ENCODE data around the gene KPNA1.
A peak's percentile ranks its signal among the peaks of the same experiment; 100 is the strongest.
"Not testable (repeated sequence)": the region's sequence is repeated elsewhere in the genome, so short reads cannot be mapped to it uniquely, and the experiment has no call there.

The KPNA1 gene

GRCh38 chr3:122536632-122537001 lies 21.9 kb upstream of the KPNA1 start:
- H3K27ac Mint-ChIP-seq, result no peak overlapping the region
- H3K9me3 Mint-ChIP-seq, result no peaks in the 10 kb centered on the region
- no peaks in the 10 kb centered on the region for H3K27me3 Mint-ChIP-seq
- H3K36me3 Mint-ChIP-seq, result peaks cover 75% of the 10 kb centered on the region
- no peak overlapping the region for H3K4me3 Mint-ChIP-seq
- H3K4me1 Mint-ChIP-seq, result peaks cover 12% of the 10 kb centered on the region
- no peak for ATAC-seq

DNA sequence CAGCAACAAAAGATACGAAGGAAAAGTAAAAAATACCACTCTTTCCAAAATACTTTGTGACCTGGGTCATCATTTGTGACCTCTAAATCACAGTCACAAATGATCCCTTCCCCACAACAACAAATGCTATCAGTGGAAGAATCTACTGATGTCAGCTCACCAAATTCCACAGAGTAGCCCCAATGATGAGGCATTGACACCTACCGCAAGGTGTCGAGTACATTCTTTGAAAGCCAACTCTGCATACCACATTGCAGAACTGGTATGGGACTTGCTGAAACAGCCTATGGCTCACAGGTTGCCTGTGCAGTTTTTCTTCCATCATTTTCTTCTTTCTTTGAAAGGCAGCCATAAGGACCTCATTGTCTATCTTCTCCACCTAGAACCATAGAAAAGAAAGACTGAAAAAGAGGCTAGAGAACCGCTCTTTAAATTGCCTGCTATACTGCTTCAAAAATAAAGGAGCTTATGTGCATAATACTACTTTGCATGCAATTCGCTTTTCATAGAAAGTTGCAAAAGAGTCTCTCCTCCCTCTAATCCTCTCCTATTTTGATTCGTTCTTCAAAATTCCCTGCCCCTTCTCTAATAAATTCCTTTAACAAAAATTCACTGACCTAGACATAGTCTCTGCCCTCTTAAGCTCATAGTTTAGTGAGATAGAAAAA lies 21.4 kb upstream of the KPNA1 start:
- peaks cover 77% of the 10 kb centered on the region for H3K36me3 Mint-ChIP-seq
- H3K27me3 Mint-ChIP-seq, result no peaks in the 10 kb centered on the region
- H3K4me3 Mint-ChIP-seq, result no peak overlapping the region
- no peaks in the 10 kb centered on the region for H3K9me3 Mint-ChIP-seq
- H3K4me1 Mint-ChIP-seq, result peaks cover 12% of the 10 kb centered on the region
- no peak overlapping the region for H3K27ac Mint-ChIP-seq
- ATAC-seq, result no peak

DNA sequence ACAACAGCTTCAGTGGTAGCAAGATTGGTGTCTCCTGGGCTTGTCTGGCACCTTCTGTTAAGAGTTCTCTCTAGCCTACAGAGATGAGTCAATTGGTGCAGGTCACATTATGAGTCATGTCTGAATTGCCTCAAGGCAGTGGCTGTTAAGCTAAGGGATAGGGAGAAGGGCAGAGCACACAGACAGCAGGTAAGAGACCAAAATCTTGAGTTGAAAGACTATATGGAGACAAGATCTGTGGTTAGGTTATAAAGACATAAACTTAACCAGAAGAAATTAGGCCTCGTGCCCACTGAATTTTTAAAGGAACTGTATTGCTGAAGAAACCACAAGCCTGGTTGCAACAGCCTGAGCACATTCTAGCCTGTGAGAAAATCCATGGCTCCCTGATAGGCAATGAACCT lies 19.2 kb upstream of the KPNA1 start:
- Mint-ChIP-seq H3K27me3 (no peaks in the 10 kb centered on the region), H3K36me3 (peaks cover 70% of the 10 kb centered on the region), H3K27ac (peak overlapping the region; percentile 22), H3K9me3 (no peaks in the 10 kb centered on the region), H3K4me1 (peaks cover 12% of the 10 kb centered on the region), H3K4me3 (no peak overlapping the region)
- peak; percentile 98 for ATAC-seq

DNA sequence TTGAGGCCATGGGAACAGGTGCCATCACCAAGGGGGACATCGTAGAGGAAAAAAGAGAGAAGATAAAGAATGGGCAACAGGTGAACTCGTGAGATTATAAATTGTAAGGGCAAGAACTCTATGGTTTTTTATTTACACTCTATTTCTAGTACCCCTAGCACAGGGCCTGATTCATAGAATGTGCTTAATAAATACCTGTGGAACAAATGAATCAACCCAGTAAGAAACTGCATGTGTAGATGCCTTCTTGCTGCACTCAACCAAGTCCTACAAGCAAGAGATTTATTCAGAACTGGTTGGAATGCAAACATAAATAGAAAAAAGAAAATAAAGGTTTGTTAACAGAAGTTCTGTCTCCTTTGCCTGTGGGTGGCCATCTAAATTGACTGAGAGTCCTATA lies 18.7 kb upstream of the KPNA1 start:
- Mint-ChIP-seq H3K36me3 (peaks cover 65% of the 10 kb centered on the region), H3K4me3 (no peak overlapping the region), H3K27me3 (no peaks in the 10 kb centered on the region), H3K9me3 (no peaks in the 10 kb centered on the region), H3K27ac (peak overlapping the region; percentile 22), H3K4me1 (peaks cover 12% of the 10 kb centered on the region)
- ATAC-seq, result peak; percentile 49

DNA sequence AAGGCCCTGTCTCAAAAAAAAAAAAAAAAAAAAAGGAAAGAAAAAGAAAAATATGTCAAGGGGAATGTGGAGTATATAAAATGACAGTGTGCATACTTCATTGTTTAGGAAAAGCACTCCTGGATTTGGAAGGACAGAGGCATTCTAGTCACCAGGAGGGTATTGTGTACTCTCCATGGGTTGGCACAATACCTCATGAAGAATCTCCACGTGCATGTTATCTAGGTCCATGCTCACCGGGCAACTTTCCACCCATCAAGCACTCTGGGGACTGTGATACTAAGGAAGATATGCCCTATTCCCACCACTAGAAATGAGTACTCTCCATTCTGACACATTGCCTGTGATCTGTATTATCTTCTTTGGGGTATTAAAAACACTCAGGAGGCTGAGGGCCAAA lies 15.4 kb upstream of the KPNA1 start:
- ATAC-seq, result no peak
- peaks cover 54% of the 10 kb centered on the region for H3K36me3 Mint-ChIP-seq
- no peak overlapping the region for H3K27ac Mint-ChIP-seq
- no peaks in the 10 kb centered on the region for H3K9me3 Mint-ChIP-seq
- H3K27me3 Mint-ChIP-seq, result no peaks in the 10 kb centered on the region
- no peak overlapping the region for H3K4me3 Mint-ChIP-seq
- H3K4me1 Mint-ChIP-seq, result peaks cover 12% of the 10 kb centered on the region

DNA sequence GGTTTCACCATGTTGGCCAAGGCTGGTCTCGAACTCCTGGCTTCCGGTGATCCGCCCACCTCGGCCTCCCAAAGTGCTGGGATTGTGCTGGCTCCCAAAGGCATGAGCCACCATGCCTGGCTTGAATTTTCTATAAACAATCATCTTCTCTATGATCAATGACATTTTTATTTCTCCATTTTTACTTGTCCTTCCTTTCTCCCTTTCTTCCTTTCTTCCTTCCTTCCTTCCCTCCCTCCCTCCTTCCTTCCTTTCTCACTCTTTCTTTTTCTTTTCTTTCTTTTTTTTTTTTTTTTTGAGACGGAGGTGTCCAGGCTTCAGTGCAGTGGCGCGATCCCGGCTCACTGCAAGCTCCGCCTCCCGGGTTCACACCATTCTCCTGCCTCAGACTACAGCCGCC lies 8.6 kb upstream of the KPNA1 start:
- Mint-ChIP-seq H3K4me1 (no peaks in the 10 kb centered on the region), H3K4me3 (no peak overlapping the region), H3K36me3 (peaks cover 12% of the 10 kb centered on the region), H3K9me3 (no peaks in the 10 kb centered on the region), H3K27me3 (no peaks in the 10 kb centered on the region), H3K27ac (no peak overlapping the region)
- no peak for ATAC-seq

DNA sequence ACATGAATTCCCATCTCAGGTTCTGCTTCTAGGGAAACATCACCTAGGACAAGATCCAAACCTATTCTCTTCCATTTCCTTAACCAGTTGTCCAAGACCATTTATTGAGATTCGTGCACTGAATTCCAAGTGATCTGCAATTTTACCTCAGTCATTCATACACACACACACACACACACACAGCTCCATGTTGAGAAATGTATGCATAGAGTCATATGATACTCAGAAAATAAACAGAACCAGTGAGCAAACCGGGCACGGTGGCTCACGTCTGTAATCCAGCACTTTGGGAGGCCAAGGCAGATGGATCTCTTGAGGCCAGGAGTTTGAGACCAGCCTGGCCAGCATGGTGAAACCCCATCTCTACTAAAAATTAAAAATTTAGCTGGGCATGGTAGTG lies 6.1 kb upstream of the KPNA1 start:
- no peaks in the 10 kb centered on the region for H3K36me3 Mint-ChIP-seq

DNA sequence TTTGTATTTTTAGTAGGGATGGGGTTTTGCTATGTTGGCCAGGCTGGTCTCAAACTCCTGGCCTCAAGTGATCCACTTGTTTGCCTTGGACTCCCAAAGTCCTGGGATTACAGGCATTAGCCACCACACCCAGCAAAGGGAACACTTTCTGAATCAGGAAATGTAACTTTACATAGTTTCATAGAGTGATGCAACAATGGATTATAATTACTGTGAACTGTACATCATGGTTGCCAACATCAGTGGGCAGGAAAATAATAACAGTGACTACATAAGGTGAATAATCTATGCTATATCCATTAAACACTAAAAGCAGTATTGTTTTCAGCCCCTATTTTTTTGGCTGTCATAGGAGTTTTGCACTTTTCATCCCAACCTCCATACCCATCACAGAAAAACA lies 5.0 kb upstream of the KPNA1 start:
- no peaks in the 10 kb centered on the region for H3K9me3 Mint-ChIP-seq
- no peak overlapping the region for H3K27ac Mint-ChIP-seq
- peaks cover 7% of the 10 kb centered on the region for H3K4me1 Mint-ChIP-seq
- no peaks in the 10 kb centered on the region for H3K27me3 Mint-ChIP-seq
- no peak for ATAC-seq
- H3K4me3 Mint-ChIP-seq, result no peak overlapping the region
- H3K36me3 Mint-ChIP-seq, result no peaks in the 10 kb centered on the region

More for the DNA sequence above, 6.1 kb upstream of the KPNA1 start:
- Mint-ChIP-seq H3K27ac (no peak overlapping the region), H3K9me3 (no peaks in the 10 kb centered on the region), H3K4me1 (no peaks in the 10 kb centered on the region), H3K4me3 (no peak overlapping the region), H3K27me3 (no peaks in the 10 kb centered on the region)
- no peak for ATAC-seq

DNA sequence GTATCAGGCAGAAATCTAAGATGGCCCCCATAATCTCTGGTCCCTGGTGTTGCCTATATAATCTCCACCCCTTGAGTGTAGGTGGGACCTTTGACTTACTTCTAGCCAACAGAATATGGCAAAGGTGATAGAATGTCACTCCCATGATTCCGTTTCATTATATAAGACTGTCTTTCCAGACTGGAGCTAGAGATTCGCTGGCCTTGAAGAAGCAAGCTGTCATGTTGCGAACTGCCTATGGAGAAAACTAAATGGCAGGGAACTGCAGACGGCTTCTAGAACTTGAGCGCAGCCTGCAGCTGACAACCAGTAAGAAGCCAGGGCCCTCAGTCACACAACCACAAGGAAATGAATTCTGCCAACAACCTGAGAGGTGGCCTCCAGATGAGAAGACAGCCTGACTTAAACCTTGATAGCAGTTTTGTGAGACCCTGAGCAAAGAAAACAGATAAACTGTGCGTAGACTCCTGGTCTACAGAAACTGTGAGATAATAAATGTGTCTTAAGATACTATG lies 2.2 kb upstream of the KPNA1 start:
- Mint-ChIP-seq H3K4me1 (peaks cover 28% of the 10 kb centered on the region), H3K36me3 (no peaks in the 10 kb centered on the region), H3K27me3 (no peaks in the 10 kb centered on the region), H3K9me3 (no peaks in the 10 kb centered on the region), H3K27ac (no peak overlapping the region), H3K4me3 (no peak overlapping the region)
- ATAC-seq, result no peak

DNA sequence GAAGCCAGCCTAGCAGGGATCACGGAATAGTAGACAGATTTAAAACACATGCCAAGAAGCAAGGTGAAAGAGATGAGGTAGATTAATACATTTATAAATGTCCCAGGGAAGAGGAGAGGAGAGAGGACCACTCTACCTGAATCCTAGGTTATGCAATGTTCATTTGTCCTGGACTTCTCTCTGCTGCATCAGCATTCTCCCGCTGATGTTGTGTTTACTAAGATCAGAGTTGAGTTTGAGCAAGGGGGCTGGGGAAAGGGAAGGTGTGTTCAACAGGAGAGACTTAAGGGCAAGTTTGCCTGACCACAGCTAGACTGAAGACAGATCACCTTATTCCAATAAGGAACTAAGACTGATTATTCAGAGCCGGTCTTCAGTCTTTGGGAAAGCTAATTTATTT lies 1.1 kb upstream of the KPNA1 start:
- Mint-ChIP-seq H3K36me3 (peaks cover 8% of the 10 kb centered on the region), H3K27me3 (no peaks in the 10 kb centered on the region), H3K4me3 (no peak overlapping the region), H3K9me3 (no peaks in the 10 kb centered on the region), H3K27ac (no peak overlapping the region), H3K4me1 (peaks cover 38% of the 10 kb centered on the region)
- ATAC-seq, result no peak

DNA sequence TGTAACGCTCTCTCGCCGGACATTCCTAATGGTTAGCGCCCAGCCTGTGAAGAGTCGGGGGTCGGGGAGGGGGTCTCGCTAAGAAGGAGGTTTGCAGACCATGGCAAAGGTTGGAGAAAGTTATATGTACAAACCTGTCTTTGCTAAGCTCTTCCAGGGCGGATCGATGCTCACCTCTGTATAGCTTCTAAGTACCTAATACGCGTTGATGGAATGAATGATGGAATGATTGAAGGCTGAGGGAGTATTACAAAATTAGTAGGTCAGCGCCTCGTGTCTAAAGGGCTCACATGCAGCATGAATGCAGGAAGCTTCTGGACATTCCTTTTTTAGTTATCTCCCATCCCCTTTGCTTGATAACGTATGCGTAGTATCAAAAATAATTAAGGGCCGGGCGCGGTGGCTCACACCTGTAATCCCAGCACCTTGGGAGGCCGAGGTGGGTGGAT lies 305 bp upstream of the KPNA1 start:
- ATAC-seq, result no peak

DNA sequence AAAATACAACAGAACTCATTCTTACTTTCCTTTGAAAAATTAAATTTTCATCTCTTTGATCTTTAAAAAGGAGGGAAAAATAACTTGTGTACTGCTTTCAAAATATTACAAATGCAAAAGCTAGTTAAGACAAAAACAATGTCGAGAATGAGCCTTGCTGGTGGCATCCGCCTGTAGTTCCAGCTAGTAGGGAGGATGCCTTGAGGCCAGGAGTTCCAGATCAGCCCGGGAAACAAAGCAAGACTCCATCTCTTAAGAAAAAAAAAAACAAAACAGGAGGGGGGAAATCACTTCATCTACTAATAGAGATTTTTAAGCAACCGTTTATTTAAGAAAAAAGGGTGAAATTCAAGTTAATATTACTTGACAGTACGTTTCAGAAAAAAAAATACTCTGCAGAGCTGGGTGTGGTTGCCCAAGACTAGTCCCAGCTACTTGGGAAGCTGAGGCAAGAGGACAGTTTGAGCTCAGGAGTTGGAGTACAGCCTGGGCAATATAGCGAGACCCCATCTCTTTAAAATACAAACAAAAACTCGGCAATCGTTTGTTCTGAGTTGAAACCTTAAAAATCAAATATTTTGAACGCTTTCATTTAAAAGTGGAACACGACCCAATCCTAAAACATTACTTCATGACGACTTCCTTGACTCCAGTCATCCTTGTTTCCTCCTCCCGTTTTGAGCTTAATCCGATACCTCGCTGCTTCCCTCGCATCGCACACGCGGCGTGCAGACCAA lies 1.2 kb downstream of the KPNA1 start:
- Mint-ChIP-seq H3K9me3 (peaks cover 4% of the 10 kb centered on the region), H3K27ac (peak overlapping the region; percentile 75), H3K4me3 (peak overlapping the region; percentile 81), H3K27me3 (no peaks in the 10 kb centered on the region), H3K4me1 (peaks cover 61% of the 10 kb centered on the region), H3K36me3 (peaks cover 27% of the 10 kb centered on the region)
- ATAC-seq, result no peak

More for the DNA sequence above, 305 bp upstream of the KPNA1 start:
- Mint-ChIP-seq H3K36me3 (peaks cover 17% of the 10 kb centered on the region), H3K27me3 (no peaks in the 10 kb centered on the region), H3K27ac (peak overlapping the region; percentile 75), H3K4me3 (peak overlapping the region; percentile 81), H3K9me3 (peaks cover 2% of the 10 kb centered on the region), H3K4me1 (peaks cover 46% of the 10 kb centered on the region)

GRCh38 chr3:122512284-122512683 lies 2.5 kb downstream of the KPNA1 start:
- H3K4me3 Mint-ChIP-seq, result no peak overlapping the region
- H3K36me3 Mint-ChIP-seq, result peaks cover 27% of the 10 kb centered on the region
- H3K4me1 Mint-ChIP-seq, result peaks cover 67% of the 10 kb centered on the region
- H3K27me3 Mint-ChIP-seq, result no peaks in the 10 kb centered on the region
- H3K9me3 Mint-ChIP-seq, result peaks cover 4% of the 10 kb centered on the region
- no peak for ATAC-seq
- no peak overlapping the region for H3K27ac Mint-ChIP-seq

DNA sequence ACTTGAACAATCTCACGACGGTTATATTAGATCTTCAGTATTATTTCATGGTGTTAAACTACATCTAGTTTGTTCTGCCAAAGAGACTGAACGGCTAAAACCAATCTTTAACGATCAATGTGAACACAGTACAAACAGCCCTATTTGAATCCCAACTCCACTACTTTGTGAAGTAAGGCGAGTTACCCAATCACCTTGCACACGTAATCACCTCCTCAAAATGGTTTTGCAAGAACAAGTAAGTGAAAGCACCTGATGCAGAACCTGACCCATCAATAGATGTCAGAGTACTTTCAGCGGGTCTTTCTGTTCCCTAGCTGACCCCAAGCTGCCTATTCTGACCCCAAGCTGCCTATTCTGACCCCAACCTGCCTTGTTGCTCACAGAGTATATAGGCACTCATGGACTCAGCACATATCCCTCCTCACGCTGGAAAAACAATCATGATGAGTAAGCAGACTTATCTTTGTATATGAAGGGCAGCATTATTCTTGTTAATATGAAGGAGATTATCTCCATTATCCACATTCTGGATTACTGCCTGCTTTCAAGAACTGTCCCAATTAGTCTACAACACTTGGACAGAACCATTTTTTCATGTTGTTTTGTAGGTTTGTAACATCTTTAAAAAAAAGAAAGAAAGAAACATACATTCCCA lies 3.7 kb downstream of the KPNA1 start:
- Mint-ChIP-seq H3K9me3 (peaks cover 4% of the 10 kb centered on the region), H3K27me3 (no peaks in the 10 kb centered on the region), H3K4me3 (no peak overlapping the region), H3K4me1 (peaks cover 74% of the 10 kb centered on the region), H3K27ac (peak overlapping the region; percentile 40), H3K36me3 (peaks cover 27% of the 10 kb centered on the region)
- no peak for ATAC-seq

DNA sequence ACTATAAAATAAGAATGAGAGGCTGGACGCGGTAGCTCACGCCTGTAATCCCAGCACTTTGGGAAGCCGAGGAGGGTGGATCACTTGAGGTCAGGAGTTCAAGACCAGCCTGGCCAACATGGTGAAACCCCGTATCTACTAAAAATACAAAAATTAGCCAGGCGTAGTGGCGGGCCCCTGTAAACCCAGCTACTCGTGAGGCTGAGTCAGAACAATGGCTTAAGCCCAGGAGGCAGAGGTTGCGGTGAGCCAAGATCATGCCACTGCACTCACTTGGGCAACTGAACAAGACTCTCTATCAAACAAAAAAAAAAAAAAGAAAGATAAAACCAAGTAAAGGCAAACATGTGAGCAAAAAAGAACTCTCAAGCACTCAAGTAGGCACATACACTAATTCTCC lies 5.8 kb downstream of the KPNA1 start:
- peaks cover 71% of the 10 kb centered on the region for H3K4me1 Mint-ChIP-seq
- not testable (repeated sequence) for H3K27me3 Mint-ChIP-seq, H3K9me3 Mint-ChIP-seq, H3K4me3 Mint-ChIP-seq
- H3K27ac Mint-ChIP-seq, result peak overlapping the region; percentile 81
- ATAC-seq, result peak; percentile 87
- peaks cover 27% of the 10 kb centered on the region for H3K36me3 Mint-ChIP-seq
